Naive B cell (primary cell): ENCODE measurements around the gene FOXP3. TPM values are rescaled to one million over a fixed set of nuclear protein-coding genes. Genes with fewer than 3 reads are reported as not detected.

Experiments used
- ATAC-seq, 2 donors: fragments of 150-1000 bp; cut with Tn5 transposase; 2 replicates each; pipeline ENCODE4 v1.10.0; 2021; ENCODE audit warnings: low read depth in 2 of 2, mild to moderate bottlenecking in 2 of 2, moderate library complexity in 2 of 2
- DNase-seq: peaks from one replicate; pipeline ENCODE4 v3.0.0; 2022
- H3K27ac Mint-ChIP-seq, 6 donors: one replicate each; pipeline ENCODE4 v1.8.0; 2020 to 2022; ENCODE audit warnings: mild to moderate bottlenecking in 6 of 6, mixed read lengths in 6 of 6, moderate library complexity in 5 of 6, inconsistent platforms in 2 of 6
- H3K27me3 Mint-ChIP-seq, 3 donors: one replicate each; pipeline ENCODE4 v1.8.0; 2021 to 2022; ENCODE audit warnings: mixed read lengths in 3 of 3, mild to moderate bottlenecking in 1 of 3
- H3K36me3 Mint-ChIP-seq, 2 donors: one replicate each; pipeline ENCODE4 v1.8.0; 2020 to 2022; ENCODE audit warnings: mixed read lengths in 2 of 2, inconsistent platforms in 1 of 2, mild to moderate bottlenecking in 1 of 2
- H3K4me1 Mint-ChIP-seq, 3 donors: one replicate each; pipeline ENCODE4 v1.8.0; 2020 to 2022; ENCODE audit warnings: mixed read lengths in 3 of 3, inconsistent platforms in 1 of 3, mild to moderate bottlenecking in 1 of 3, moderate library complexity in 1 of 3
- H3K4me3 Mint-ChIP-seq, 8 donors: one replicate each; pipeline ENCODE4 v1.8.0; 2020 to 2022; ENCODE audit warnings: mild to moderate bottlenecking in 8 of 8, mixed read lengths in 8 of 8, moderate library complexity in 8 of 8, inconsistent platforms in 2 of 8
- H3K9me3 Mint-ChIP-seq, 7 donors: one replicate each; pipeline ENCODE4 v1.8.0; 2020 to 2022; ENCODE audit warnings: mixed read lengths in 7 of 7, mild to moderate bottlenecking in 5 of 7, inconsistent platforms in 2 of 7, moderate library complexity in 1 of 7
- polyA plus RNA-seq, 6 donors: library from polyadenylated mRNA; unstranded; fragments of 300-500 nt; fragmentation: Illumina TruSeq; gene quantifications; one replicate each; pipeline ENCODE4 v1.2.3, GENCODE V29; 2021; ENCODE audit warnings: low read depth in 6 of 6

The FOXP3 gene
- polyA plus RNA-seq, 6 donors from 2014 or later = 0.15 to 0.32 (median 0.22) TPM; not detected in 2

- peak within 1 kb of the TSS; percentile 74 to 99 (median 98) for H3K4me3 Mint-ChIP-seq
- no peaks in the 10 kb centered on the region for H3K27me3 Mint-ChIP-seq
- peaks cover 0 to 5% (median 0%) of the 10 kb centered on the region in 7 donors for H3K9me3 Mint-ChIP-seq
- H3K4me1 Mint-ChIP-seq = peaks cover 20 to 46% (median 42%) of the 10 kb centered on the region in 3 donors
- H3K27ac Mint-ChIP-seq = peak within 1 kb of the TSS; percentile 97 to 100 (median 98)
- no peaks in the 10 kb centered on the region for H3K36me3 Mint-ChIP-seq
- ATAC-seq = peak; percentile 9 to 13
- no peak for DNase-seq
Measured at GRCh38 chrX:49269767-49270248, 5.3 kb upstream of the FOXP3 start, which contains the start of gene PPP1R3F. PPP1R3F (plus strand) TSS chrX:49269793; CDS start chrX:49269870, 77 bp downstream.

GRCh38 chrX:49269010-49269766 lies 4.7 kb upstream of the FOXP3 start:
- Mint-ChIP-seq H3K4me3 (peak overlapping the region; percentile 74 to 99 (median 98)), H3K27ac (peak overlapping the region; percentile 97 to 100 (median 98)), H3K36me3 (no peaks in the 10 kb centered on the region), H3K27me3 (no peaks in the 10 kb centered on the region), H3K9me3 (peaks cover 0 to 5% (median 0%) of the 10 kb centered on the region in 7 donors), H3K4me1 (peaks cover 16 to 40% (median 37%) of the 10 kb centered on the region in 3 donors)
- ATAC-seq (peak; percentile 80 to 81), DNase-seq (peak; percentile 93)

- no peaks in the 10 kb centered on the region for H3K36me3 Mint-ChIP-seq
- peak overlapping the region; percentile 97 to 100 (median 98) for H3K27ac Mint-ChIP-seq
- H3K4me3 Mint-ChIP-seq = peak overlapping the region; percentile 74 to 99 (median 98)
- no peaks in the 10 kb centered on the region for H3K27me3 Mint-ChIP-seq
- H3K4me1 Mint-ChIP-seq = peaks cover 16 to 37% (median 36%) of the 10 kb centered on the region in 3 donors
- no peak for ATAC-seq
- H3K9me3 Mint-ChIP-seq = peaks cover 0 to 5% (median 1%) of the 10 kb centered on the region in 7 donors
- DNase-seq = no peak
Measured at GRCh38 chrX:49268702-49269009, 4.1 kb upstream of the FOXP3 start.

- Mint-ChIP-seq H3K27me3 (peaks cover 0 to 5% (median 5%) of the 10 kb centered on the region in 3 donors), H3K4me3 (peak overlapping the region in 4 of 8 donors; percentile 12 to 96 (median 57)), H3K27ac (peak overlapping the region in 2 of 6 donors; percentile 56 to 67), H3K36me3 (no peaks in the 10 kb centered on the region), H3K9me3 (peaks cover 0 to 5% (median 1%) of the 10 kb centered on the region in 7 donors), H3K4me1 (peaks cover 10 to 23% (median 18%) of the 10 kb centered on the region in 3 donors)
- ATAC-seq = no peak
- no peak for DNase-seq
Measured at GRCh38 chrX:49266523-49267445, 2.3 kb upstream of the FOXP3 start.

GRCh38 chrX:49263631-49264030 lies 879 bp downstream of the FOXP3 start:
- no peak for ATAC-seq
- Mint-ChIP-seq H3K4me3 (no peak overlapping the region), H3K27ac (no peak overlapping the region), H3K4me1 (peaks cover 0 to 10% (median 8%) of the 10 kb centered on the region in 3 donors), H3K9me3 (peaks cover 0 to 3% (median 0%) of the 10 kb centered on the region in 7 donors), H3K27me3 (peaks cover 0 to 9% (median 5%) of the 10 kb centered on the region in 3 donors), H3K36me3 (no peaks in the 10 kb centered on the region)
- DNase-seq = no peak

- Mint-ChIP-seq H3K27me3 (peaks cover 0 to 9% (median 5%) of the 10 kb centered on the region in 3 donors), H3K4me1 (peaks cover 5 to 10% (median 6%) of the 10 kb centered on the region in 3 donors), H3K9me3 (peaks cover 0 to 3% (median 0%) of the 10 kb centered on the region in 7 donors), H3K27ac (no peak overlapping the region), H3K4me3 (no peak overlapping the region), H3K36me3 (no peaks in the 10 kb centered on the region)
- no peak for ATAC-seq
- no peak for DNase-seq
Measured at GRCh38 chrX:49262603-49263002, 1.9 kb downstream of the FOXP3 start.

- H3K4me3 Mint-ChIP-seq = peak overlapping the region in 1 of 8 donors; percentile 47
- no peaks in the 10 kb centered on the region for H3K36me3 Mint-ChIP-seq
- H3K27me3 Mint-ChIP-seq = peaks cover 0 to 9% (median 5%) of the 10 kb centered on the region in 3 donors
- H3K27ac Mint-ChIP-seq = no peak overlapping the region
- ATAC-seq = no peak
- peaks cover 0 to 3% (median 0%) of the 10 kb centered on the region in 7 donors for H3K9me3 Mint-ChIP-seq
- DNase-seq = no peak
- peaks cover 6 to 18% (median 11%) of the 10 kb centered on the region in 3 donors for H3K4me1 Mint-ChIP-seq
Measured at GRCh38 chrX:49260221-49260985, 4.1 kb downstream of the FOXP3 start.

- Mint-ChIP-seq H3K9me3 (no peaks in the 10 kb centered on the region), H3K4me1 (peaks cover 6 to 26% (median 11%) of the 10 kb centered on the region in 3 donors), H3K4me3 (peak overlapping the region in 1 of 8 donors; percentile 59), H3K27ac (no peak overlapping the region), H3K27me3 (peaks cover 0 to 9% (median 5%) of the 10 kb centered on the region in 3 donors), H3K36me3 (no peaks in the 10 kb centered on the region)
- DNase-seq (no peak), ATAC-seq (no peak)
Measured at GRCh38 chrX:49258749-49259124, 5.8 kb downstream of the FOXP3 start.

- no peaks in the 10 kb centered on the region for H3K9me3 Mint-ChIP-seq
- H3K4me3 Mint-ChIP-seq = peak overlapping the region in 1 of 8 donors; percentile 47
- ATAC-seq (peak in 1 of 2 donors; percentile 28), DNase-seq (no peak)
- peak overlapping the region in 1 of 6 donors; percentile 26 for H3K27ac Mint-ChIP-seq
- H3K36me3 Mint-ChIP-seq = no peaks in the 10 kb centered on the region
- H3K27me3 Mint-ChIP-seq = peaks cover 0 to 9% (median 5%) of the 10 kb centered on the region in 3 donors
- H3K4me1 Mint-ChIP-seq = peaks cover 6 to 31% (median 11%) of the 10 kb centered on the region in 3 donors
Measured at GRCh38 chrX:49257846-49258748, 6.4 kb downstream of the FOXP3 start.

GRCh38 chrX:49257074-49257790 lies 7.3 kb downstream of the FOXP3 start:
- H3K36me3 Mint-ChIP-seq = no peaks in the 10 kb centered on the region
- no peaks in the 10 kb centered on the region for H3K9me3 Mint-ChIP-seq
- peaks cover 6 to 34% (median 11%) of the 10 kb centered on the region in 3 donors for H3K4me1 Mint-ChIP-seq
- no peak overlapping the region for H3K4me3 Mint-ChIP-seq
- DNase-seq (no peak), ATAC-seq (no peak)
- H3K27me3 Mint-ChIP-seq = peaks cover 0 to 8% (median 0%) of the 10 kb centered on the region in 3 donors
- peak overlapping the region in 1 of 6 donors; percentile 26 for H3K27ac Mint-ChIP-seq

GRCh38 chrX:49256268-49256995 lies 8.1 kb downstream of the FOXP3 start:
- Mint-ChIP-seq H3K4me3 (peak overlapping the region in 1 of 8 donors; percentile 31), H3K9me3 (peaks cover 0 to 2% (median 0%) of the 10 kb centered on the region in 7 donors)

More at GRCh38 chrX:49256268-49256995, 8.1 kb downstream of the FOXP3 start:
- H3K4me1 Mint-ChIP-seq = peaks cover 6 to 35% (median 11%) of the 10 kb centered on the region in 3 donors
- no peaks in the 10 kb centered on the region for H3K27me3 Mint-ChIP-seq
- no peaks in the 10 kb centered on the region for H3K36me3 Mint-ChIP-seq
- no peak for ATAC-seq
- peak overlapping the region in 2 of 6 donors; percentile 56 to 57 for H3K27ac Mint-ChIP-seq
- no peak for DNase-seq
